ENCODE measurements around the gene CHAT.

CHAT gene

DNA sequence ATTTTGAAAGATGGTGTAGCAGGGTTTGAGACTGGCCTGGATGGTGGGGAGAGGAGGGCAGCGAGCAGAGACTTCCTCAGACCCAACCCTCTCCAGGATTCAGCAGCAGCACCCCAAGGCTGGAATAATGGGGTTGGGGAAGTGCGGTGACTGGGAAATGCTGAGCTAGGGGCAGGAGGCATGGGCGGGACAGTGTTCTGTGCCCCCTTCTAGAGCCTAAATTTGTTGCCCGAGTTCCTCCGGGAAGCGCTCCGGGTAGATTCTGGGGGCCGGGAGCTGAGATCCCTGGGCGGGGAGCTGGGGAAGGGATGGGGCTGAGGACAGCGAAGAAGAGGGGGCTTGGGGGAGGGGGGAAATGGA, at the start of gene CHAT:
Gene CHAT, plus strand, starts transcription at position 156 of the 360 bp plus-strand sequence. Its CDS starts 153 bp downstream, at position 309.
- no peak for DNase-seq (ENCODE audit: low read depth)
- TF ChIP-seq, protein P1, sequence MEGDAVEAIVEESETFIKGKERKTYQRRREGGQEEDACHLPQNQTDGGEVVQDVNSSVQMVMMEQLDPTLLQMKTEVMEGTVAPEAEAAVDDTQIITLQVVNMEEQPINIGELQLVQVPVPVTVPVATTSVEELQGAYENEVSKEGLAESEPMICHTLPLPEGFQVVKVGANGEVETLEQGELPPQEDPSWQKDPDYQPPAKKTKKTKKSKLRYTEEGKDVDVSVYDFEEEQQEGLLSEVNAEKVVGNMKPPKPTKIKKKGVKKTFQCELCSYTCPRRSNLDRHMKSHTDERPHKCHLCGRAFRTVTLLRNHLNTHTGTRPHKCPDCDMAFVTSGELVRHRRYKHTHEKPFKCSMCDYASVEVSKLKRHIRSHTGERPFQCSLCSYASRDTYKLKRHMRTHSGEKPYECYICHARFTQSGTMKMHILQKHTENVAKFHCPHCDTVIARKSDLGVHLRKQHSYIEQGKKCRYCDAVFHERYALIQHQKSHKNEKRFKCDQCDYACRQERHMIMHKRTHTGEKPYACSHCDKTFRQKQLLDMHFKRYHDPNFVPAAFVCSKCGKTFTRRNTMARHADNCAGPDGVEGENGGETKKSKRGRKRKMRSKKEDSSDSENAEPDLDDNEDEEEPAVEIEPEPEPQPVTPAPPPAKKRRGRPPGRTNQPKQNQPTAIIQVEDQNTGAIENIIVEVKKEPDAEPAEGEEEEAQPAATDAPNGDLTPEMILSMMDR (IDR thresholded peaks at IDR 0.05; ENCODE audit: control insufficient read depth, insufficient read depth, low read depth, low read length, missing control alignments): no peak
- H3K4me3 ChIP-seq (ENCODE audit: control insufficient read depth, low read depth, low read length): no peak within 1 kb of the TSS

DNA sequence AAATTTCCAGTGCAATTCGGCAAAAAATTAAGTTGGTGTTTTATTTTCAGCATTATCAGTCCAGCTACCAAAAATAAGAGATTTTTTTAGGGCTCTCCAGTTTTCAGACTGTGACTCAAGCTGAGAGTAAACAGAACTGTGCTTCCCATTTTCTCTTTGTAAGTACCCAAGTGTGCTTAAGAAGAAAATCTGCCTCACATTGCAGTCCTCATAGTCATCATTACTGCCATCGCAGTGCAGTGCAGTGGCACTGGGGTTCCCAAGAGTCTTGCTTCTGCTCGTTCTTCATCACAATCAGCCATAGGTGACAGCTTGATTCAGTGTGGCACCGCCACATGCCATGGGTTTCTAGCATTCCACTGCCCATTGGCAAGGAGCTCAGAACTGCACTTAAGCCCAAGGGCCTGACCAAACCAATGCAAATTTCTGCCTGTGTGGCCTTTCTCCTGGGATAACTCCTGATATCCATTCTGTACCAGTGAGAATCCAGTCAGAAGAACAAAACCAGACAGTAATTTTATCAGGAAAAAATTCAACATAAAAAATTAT, 49.3 kb upstream of the CHAT start:
- no peak for DNase-seq (ENCODE audit: low read depth)
- no peak overlapping the region for H3K4me3 ChIP-seq (ENCODE audit: control insufficient read depth, low read depth, low read length)
- TF ChIP-seq, protein P1 (IDR thresholded peaks at IDR 0.05; ENCODE audit: control insufficient read depth, insufficient read depth, low read depth, low read length, missing control alignments): no peak

GRCh38 chr10:49567810-49568209, 46.0 kb upstream of the CHAT start:
- TF ChIP-seq, protein P1 (IDR thresholded peaks at IDR 0.05; ENCODE audit: control insufficient read depth, insufficient read depth, low read depth, low read length, missing control alignments): no peak
- H3K4me3 ChIP-seq (ENCODE audit: control insufficient read depth, low read depth, low read length): no peak overlapping the region
- DNase-seq (ENCODE audit: low read depth): no peak

- TF ChIP-seq, protein P1 (IDR thresholded peaks at IDR 0.05; ENCODE audit: control insufficient read depth, insufficient read depth, low read depth, low read length, missing control alignments): no peak
- peak; percentile 95 for DNase-seq (ENCODE audit: low read depth)
- H3K4me3 ChIP-seq (ENCODE audit: control insufficient read depth, low read depth, low read length): no peak overlapping the region
Observed at GRCh38 chr10:49568235-49568634, 45.6 kb upstream of the CHAT start.

GRCh38 chr10:49569031-49569631, 44.7 kb upstream of the CHAT start:
- TF ChIP-seq, protein P1 (IDR thresholded peaks at IDR 0.05; ENCODE audit: control insufficient read depth, insufficient read depth, low read depth, low read length, missing control alignments): no peak
- DNase-seq (ENCODE audit: low read depth): peak; percentile 86
- H3K4me3 ChIP-seq (ENCODE audit: control insufficient read depth, low read depth, low read length): no peak overlapping the region

DNA sequence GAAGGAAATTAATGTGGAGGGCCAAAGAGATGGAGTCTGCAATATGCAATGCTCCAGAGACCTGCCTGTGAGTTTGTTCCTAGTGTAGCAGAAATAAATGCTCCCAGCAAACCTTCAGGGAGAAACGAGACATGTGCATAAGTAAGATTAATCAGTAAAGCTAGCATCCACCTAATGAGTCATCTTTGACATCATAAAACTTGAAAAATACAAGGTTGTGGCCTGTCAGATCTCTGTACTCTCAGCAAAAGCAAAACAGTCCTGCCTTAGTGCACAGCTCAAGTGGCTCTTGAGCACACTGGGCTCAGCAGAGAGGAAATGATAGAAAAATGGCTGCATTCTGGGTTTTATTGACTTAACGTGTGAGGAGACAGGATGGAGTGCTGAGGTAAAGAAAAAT, 42.4 kb upstream of the CHAT start:
- H3K4me3 ChIP-seq (ENCODE audit: control insufficient read depth, low read depth, low read length): no peak overlapping the region
- no peak for DNase-seq (ENCODE audit: low read depth)
- TF ChIP-seq, protein P1 (IDR thresholded peaks at IDR 0.05; ENCODE audit: control insufficient read depth, insufficient read depth, low read depth, low read length, missing control alignments): no peak
